Measurements from ENCODE around the gene RAP1GAP.

GRCh38 chr1:21567241-21568005 is 101.7 kb downstream of the RAP1GAP start:
- TF ChIP-seq CTCF (conservative IDR thresholded peaks at IDR 0.05) (no peak), EZH2 (IDR thresholded peaks at IDR 0.05; ENCODE audit: low read depth) (no peak)

All from PC-9 (cell line).